Activated CD4-positive, CD25-positive, alpha-beta regulatory T cell (primary cell): Measurements from ENCODE around the gene MAB21L4.

Experiments used
- DNase-seq, 4 experiments: peaks; one replicate each; lab custom pipeline; 2025; lab: John Stamatoyannopoulos, UW

The MAB21L4 gene

DNA sequence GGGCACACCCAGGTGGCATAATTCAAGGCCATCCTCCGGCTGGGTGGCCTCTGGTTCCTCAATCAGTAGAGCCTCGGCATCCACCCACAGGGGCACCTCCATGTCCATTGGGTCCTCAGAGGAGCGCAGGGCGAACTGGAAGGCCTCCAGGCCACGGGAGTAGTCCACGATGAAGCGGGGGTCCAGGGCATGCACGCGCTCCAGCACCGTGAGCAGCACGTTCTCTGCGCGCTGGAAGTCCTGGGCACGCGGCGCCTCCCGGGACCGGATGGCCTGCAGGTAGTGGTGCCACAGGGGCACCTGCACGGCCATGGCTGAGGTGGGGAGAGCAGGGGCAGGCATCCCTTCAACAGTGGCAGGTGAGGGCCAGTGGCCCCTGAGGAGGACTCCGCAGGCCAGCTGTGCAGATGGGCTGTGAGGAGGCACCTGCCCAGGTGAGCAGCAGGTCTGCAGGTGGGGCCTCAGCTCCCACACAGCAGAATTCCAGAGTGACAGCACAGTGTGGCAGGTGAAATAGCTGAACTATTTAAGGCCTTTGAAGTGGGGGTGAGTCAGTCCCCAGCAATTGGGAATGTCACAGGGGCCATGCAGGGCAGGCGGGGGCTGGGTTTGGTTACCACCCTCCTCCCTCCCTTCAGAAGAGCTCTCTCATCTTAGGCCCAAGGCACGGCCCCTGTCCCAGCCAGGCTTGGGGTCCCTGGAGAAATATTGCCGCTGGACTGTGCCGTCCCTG, at the start of gene MAB21L4:
Gene MAB21L4, minus strand, starts transcription at position 501 of the 733 bp plus-strand sequence. Its CDS starts 159 bp downstream, at position 342.
- DNase-seq, result no peak

DNA sequence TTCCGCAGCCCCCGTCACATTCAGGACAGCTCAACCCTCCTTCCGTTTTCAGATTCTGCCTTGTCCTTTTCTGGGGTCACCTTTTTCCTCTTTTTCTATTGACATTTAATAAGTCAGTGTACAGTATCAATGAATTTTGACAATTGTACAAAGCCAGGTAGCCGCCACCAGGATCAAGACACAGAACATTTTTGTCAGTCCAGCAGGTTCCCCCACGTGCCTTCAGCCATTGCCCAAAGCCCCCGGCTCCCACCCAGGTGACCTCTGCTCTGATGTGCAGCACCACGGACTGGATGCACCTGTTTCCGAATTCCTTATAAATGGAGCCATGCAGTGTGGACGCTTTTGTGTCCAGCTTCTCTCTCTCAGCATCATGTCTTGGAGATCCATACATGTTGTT, 40.1 kb upstream of the MAB21L4 start:
- DNase-seq, result no peak

DNA sequence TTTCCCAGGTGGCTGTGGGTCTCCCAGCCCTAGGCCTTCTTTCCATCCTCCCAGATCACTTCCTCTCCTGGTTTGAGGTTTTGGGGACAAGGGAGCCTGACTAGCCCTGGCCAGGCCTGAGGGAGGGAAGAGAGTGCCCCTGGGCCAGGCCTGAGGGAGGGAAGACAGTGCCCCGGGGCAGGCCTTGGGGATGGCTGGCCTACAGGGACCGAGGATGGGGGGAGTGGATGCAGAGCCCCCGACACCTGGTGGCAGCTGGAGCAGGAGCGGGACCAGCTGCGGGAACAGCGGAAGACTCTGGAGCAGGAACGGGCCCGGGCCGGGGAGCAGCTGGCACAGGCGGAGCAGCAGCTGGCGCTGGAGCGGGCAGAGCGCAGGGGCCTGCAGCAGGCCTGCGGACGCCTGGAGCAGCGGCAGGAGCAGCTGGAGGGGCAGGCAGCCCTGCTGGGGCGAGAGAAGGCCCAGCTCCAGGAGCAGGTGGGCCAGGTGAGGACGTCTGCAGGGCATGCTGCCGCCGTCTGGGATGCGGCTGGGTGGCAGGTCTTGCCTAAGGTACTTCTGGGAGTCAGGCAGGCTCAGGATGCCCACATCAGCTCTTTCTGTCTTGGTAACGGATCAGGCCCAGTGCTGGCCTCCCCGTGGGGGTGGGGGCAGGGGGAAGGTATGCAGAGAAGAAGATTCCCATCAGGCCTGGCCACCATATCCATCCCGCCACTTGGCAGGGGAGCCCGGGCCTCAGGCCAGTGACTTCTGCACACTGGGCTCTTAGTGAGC, 39.3 kb upstream of the MAB21L4 start:
- no peak for DNase-seq

DNA sequence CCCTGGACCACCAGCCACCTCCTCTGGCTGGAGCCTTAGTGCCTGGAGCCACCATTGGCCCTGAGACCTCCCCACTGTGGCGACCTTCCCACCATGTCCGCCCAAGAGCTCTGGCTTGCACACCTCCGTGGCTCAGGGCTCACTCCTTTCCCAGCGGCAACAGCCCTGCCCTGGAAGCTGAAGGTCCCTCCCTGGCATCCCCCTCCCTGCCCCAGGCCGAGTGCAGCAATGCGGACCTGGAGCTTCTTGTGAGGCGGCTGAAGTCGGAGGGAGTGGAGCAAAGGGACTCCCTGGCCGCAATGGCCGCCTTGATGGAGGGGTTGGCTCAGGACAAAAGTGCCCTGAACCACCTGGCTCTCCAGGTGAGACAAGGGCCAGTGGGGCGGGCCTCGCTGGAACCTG, 38.7 kb upstream of the MAB21L4 start:
- no peak for DNase-seq

DNA sequence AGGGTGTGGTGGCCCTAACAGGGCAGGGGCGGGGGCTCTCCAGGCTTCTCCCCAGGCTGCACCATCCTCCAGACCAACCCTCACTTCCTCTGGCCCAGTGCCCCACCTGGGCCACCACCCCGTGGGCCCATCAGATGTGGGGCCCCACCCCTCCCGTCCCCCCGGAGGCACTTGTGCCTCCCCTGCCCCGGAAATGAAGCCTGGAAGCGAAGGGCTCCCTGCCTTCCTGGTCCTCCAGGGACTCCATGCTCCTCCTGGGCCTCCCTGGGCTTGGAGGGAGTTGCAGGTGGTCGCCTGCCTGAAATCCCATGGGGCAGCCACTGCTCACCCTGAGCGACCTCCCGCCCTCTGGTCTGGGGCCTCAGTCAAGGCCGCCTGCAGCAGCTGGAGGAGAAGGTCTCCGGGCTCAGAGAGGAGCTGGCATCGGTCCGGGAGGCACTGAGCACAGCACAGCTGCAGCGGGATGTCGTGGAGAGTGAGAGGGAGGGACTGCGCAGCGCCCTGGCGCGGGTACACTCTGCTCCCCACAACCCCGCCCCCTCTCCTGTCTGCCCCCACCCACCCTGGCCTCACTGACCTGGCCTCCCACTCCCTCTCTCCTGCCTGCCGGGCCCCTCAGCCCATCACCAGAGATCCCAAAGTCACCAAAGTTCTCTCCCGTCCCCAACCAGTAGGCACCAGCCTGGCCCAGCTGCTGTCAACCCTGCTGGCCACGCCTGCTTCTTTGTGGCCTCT, 38.2 kb upstream of the MAB21L4 start:
- no peak for DNase-seq

DNA sequence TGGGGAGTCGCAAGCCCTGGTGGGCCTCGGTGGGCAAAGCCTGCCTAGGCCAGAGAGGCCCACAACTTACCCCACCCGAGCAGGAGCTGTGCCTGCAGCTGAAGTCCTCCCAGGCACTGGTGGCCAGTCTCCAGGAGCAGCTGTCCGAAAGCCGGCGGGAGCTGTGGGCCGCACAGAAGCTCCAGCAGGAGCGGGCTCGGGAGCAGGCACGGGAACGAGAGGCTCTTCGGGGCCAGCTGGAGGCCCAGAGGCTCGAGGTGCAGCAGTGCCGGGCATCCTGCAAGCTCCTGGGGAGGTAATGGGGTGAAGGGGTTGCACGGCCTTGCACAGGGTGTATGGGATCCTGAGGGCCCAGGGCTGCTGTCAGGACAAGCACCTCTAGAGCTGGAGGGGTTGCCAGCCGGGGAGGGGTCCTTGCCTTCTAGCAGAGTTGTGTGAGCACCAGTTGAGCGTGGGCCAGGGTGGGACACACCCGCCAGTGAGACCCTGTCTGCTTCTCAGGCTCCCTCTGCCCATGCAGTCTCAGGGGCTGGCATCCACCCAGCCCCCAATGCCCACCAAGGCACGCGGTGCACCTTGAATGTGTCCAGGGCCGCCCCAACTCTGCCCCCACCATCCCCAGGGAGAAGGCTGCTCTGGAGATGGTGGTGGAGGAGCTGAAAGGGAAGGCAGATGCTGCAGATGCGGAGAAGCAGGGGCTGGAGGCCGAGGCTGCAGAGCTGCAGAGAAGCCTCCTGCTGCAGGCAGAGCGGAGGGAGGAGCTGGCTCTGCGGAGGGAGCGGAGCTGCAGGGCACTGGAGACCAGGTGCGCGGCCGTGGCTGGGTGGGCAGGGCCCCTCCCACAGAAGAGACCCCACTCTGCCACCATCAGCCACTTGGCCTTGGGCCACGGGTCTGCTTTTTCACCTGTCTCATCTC, 37.4 kb upstream of the MAB21L4 start:
- DNase-seq, result no peak

DNA sequence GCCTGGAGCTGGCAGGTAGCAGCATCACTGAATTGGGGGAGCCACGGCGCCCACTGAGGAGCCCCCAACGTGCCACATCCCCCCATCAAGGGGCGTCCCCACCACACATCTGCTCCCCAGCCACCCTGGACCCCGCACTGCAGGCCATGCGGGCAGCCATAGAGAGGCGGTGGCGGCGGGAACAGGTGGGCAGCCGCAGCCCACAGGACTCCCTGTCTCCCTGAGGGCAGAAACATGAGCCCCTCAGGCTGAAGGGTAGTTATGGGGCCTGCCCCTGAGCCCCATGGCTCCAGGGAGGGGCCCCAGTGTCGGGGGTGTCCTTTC, 36.7 kb upstream of the MAB21L4 start:
- no peak for DNase-seq

DNA sequence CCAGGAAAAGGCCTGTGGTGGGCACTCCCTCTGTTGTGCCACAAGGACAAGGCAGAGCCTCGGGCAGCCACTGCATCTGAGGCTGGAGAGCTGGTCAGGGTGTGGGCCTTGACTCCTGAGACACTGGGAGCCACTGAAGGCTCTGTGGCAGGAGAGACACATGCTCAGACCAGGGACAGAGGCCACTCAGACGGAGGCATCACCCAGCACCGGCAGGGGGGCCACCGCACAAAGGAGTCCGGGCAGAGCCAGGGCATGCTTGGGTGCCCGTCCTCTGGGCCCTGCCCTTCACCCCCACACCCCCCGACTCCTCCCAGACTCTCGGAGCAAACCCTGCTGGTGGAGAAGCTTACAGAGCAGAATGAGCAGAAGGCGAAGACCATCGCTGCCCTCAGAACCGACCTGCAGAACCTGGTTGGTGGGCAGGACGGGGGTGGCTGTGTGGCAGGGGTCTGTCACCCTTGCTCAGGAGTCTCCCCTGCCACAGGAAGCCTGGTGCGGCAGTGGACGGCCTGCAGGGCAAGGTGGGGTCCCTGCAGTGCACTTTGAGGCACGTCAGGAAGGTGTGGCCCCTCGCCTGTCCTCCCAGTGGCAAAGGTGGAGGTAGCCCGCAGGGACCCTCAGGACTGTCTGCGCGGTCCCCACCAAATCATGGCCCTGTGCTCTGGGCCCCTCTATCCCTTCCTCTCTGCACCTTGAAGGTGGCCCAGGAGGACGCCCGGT, 36.2 kb upstream of the MAB21L4 start:
- DNase-seq, result no peak

DNA sequence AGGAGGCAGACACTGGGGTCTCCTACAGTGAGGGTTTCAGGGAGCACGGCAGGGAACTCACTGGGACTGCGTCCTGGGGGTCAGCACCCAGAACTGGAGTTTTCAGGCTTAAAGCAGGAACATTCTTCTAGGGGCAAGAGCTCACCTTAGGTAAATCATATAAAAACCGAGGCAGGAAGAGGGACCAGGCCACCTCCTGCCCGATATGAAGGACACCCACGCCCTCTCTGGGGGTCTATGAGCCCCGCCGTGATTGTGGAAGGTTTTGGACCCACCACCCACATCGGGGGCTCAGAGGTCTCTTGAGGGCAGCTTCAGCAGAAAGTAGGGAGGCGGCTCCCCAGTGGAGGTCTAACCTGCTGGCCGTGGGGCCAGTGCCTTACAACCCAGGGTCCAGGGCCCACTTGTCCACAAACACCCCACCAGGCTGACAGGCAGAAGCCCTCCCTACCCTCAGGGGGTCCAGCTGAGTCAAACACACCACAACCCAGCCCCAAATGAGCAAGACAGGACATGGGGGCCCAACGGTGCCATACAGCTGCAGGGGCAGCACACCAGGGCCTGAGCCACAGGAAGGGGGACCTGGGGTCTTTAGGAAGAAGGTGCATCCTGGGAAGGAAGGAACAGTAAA, 35.5 kb upstream of the MAB21L4 start:
- DNase-seq, result no peak

DNA sequence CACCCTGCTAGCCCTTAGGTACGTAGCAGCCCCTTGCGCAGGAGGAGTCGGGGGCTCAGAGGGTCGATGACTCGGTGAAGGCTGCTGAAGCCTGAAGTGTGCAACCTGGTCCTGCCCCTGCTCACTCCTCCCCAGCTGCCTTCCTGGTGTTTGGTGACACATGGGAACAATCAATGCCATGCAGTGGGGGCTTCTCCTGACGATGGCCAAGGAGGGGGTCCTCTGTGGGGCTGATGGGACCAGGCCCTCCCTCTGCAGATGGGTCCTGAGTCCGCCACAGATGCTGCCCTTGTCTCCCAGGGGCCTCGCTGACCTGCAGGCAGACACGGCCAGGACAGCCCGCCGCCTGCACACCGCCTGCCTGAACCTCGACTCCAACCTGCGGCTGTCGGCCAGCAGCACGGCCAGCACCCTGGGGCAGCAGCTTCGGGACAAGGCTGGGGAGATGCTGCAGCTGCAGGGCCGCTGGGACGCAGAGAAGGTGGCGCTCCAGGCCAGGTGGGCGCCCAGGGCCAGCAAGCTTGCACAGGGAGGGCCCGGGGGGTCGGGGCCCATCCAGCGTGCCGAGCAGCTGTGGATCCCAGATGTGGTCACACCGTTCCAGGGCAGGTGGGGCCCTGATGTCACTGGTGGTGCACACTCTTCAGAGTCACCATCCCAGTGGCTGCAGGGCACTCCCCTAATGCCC, 34.8 kb upstream of the MAB21L4 start:
- DNase-seq, result no peak

DNA sequence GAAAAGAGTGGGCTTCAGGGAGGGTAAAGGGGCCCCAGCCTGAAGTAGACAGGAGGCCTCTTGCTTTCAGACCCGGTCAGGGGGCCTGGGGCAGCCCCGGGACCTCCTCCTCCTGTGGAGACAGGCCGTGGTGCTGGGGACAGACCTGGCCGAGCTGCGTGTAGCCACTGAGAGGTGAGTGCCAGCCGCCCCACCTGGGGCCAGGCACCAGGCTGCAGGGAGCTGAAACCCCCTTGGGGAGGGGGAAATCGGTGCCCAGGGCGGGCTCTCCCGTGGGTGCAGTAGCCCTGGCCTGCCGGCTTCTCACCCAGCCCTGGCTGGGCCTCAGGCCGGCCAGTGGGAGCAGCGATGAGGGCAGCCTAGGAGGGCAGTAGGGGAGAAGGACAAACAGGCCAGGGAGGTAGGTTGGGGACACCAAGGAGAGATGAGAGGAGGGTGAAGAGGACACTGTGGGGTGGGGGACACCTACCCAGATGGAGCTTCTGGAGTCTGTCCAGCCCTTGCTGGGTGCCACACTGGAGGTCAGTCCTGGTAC, 34.2 kb upstream of the MAB21L4 start:
- no peak for DNase-seq

DNA sequence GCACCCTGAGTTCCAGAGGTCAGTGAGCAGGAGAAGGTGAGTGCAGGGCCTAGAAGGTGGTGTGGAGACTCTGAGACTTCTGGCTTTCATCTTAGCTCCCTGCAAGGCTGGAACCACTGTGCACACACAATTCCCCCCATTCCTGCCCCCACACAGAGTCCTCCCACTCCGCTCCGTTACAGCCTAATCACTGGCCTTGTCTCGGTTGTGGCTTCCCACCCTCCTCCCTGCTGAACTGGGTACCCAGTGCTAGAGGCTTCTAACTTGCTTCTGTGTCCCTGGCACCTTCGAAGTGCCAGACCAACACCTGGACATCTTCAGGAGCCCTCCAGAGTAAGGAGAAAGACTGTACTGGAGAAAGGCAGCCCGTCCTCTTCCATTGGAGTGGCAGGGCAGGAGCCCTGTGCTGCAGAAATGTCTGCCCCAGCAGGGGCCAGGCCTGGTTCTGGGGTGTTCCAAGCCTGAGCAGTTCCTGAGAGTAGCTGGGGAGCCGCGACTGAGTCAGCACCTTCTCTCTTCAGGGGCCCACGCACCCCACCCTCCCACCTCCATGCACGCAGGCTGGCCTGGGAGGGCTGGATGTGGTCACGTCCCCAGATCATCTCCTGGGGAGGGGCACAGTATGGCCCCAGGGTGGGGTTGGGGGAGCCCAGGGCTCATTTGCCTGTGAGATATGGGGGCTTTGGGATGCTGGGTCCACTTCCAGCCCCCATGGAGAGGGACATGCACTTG, 33.6 kb upstream of the MAB21L4 start:
- DNase-seq, result no peak

DNA sequence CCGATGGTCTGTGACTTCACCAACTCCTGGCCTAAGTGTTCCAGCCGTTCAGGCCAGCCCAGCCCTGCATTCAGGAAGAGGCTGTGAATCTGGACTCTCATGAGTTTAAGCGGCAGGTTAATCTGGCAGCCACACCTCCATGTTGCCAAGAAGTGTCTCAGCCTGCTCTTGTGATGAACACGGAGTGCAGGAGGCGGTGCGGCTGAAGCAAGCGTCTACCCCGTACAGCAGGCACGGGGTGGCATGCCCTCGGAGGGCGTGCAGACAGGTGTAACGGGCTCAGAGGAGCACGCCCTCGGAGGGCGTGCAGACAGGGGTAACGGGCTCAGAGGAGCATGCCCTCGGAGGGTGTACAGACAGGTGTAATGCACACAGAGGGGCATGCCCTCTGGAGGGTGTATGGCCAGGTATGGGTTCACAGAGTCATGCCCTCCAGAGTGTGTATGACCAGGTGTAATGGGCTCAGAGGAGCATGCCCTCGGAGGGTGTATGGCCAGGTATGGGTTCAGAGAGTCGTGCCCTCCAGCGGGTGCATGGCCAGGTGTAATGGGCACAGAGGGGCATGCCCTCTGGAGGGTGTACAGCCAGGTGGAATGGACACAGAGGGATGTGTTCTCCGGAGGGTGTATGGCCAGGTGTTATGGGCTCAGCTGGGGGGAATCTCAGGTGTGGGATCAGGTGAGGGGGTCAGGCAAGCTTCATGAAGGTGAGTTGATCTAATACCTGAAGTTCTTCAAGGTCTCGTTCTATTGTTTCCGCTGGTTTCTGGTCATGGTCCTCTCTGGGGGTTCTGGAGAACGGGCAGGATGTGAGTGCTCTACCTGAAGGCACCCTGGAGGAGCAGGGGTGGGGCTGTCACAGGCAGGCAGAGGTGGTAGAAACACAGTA, 32.8 kb upstream of the MAB21L4 start:
- no peak for DNase-seq

DNA sequence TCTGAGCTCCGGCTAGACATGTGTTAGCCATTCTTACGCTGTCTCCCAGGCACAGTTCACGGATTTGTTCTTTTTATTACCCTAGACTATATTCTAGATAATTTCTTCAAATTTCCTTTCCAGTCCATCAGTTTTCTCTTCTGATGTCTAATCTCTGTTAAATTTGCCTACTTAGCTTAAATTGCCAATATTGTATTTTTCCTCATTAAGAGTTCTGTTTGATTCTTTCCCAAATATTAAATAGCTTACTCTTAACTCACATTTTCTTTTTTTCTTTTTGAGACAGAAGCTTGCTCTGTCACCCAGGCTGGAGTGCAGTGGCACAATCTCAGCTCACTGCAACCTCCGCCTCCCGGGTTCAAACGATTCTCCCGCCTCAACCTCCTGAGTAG, 31.4 kb upstream of the MAB21L4 start:
- no peak for DNase-seq

DNA sequence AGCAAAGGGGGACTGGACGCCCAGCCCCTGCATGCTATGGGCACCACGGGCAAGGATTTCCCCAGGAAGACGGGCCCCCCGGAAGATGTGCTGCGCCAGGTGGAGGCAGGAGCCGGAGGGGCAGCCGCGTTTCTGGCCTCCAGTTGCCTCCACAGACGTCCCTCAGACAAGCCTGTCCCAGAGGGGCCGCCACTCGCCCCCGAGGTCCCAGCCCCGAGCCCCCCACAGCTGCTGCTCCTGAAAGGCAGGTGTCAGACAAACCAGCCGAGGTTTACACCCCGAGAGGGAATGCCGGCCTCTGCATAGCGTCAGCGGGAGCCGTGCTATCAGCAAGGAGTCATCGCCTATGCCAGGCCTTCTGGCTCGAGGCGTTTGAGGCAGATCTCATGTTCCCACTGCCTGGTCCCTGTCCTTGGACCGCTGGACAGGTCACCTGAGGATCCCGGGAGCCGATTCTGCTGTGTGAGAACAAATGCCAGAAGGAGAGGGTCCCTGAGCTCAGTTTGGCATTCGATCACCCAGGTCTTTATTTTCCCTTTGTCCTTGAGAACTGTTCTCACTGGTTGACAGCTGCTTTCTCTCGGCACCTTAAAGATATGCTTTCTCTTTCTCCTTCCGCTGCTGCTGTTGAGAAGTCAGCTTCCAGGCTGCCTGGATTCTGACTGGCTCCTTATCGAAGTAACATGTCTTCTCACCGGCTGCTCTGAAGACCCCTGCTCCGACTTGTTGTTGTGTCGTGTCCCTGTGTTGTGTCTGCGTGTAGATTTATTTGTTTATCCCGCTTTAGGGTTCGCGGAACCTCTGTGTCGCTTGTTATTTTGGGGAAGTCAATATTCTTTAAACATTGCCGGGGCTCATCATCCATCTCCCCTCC, 30.8 kb upstream of the MAB21L4 start:
- DNase-seq, result no peak

DNA sequence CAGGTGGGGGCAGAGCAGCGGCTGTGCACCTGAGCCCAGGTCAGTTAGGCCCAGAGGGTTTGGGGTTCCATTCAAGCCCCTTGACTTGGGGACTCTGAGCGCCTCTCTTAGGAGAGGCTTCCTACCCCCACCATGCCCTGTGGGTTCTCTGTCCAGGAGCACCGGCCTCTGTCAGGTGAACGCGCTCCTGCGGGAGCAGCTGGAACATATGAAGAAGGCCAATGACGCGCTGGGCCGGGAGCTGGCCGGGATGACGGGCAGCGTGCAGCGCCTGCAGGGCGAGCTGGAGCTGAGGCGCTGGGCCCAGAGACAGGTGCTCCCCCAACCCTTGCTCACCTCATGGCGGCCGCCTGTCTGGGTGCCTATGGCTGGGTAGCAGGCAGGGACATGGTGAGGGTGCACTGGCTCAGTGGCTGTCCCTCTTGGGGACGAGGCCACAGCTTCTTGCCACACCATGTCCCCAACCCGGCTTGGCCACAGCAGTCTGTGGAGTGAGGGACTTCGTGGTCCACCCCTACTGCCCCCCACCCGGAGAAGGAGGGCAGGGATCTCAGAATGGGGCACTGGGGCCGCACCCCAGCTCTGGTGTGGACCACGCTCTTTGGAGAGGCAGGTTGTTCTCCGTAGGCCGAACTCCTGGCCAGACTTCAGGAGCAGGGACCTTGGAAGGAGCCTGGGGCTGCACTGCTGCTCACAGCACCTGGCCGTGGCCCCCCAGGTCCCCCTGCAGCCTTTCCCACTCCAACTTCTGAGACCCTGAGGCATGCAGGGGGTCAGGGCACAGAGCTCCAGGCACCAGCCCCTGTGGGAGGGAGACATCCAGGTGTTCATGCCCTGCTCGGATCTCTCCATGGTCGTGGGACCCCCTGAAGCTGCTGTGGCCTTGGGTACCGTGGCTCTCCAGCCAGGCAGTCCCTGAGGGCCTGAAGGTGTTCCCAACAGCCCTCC, 29.9 kb upstream of the MAB21L4 start:
- DNase-seq, result no peak
